ENCODE data around the gene PER1.
"Not testable (repeated sequence)": the region's sequence is repeated elsewhere in the genome, so short reads cannot be mapped to it uniquely, and the experiment has no call there.

Gene PER1

GRCh38 chr17:8122422-8122923 lies 29.7 kb downstream of the PER1 start:
- no peak for DNase-seq (ENCODE audit: low read depth in 1 of 2, low spot score in 1 of 2)

GRCh38 chr17:8121681-8122421 lies 30.4 kb downstream of the PER1 start:
- no peak for DNase-seq (ENCODE audit: low read depth in 1 of 2, low spot score in 1 of 2)

DNA sequence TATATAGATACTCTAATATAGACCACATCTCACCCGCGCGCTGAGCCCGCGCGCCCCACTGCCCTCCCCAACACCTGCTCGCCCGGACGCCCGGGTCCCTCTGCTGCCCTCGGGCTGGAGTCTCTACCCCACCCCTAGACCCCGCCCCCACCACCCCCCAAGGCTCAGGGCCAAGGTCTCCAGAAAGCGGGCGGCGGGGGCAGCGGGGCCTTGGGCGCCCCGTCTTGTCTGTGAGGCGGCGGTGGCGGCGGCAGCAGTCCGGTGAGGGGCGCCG lies 30.9 kb downstream of the PER1 start:
- DNase-seq (ENCODE audit: low read depth in 1 of 2, low spot score in 1 of 2), result no peak

- DNase-seq (ENCODE audit: low read depth in 1 of 2, low spot score in 1 of 2), result peak in 1 of 2 donors; percentile 57
These were observed 31.4 kb downstream of the PER1 start for GRCh38 chr17:8120520-8121406.

DNA sequence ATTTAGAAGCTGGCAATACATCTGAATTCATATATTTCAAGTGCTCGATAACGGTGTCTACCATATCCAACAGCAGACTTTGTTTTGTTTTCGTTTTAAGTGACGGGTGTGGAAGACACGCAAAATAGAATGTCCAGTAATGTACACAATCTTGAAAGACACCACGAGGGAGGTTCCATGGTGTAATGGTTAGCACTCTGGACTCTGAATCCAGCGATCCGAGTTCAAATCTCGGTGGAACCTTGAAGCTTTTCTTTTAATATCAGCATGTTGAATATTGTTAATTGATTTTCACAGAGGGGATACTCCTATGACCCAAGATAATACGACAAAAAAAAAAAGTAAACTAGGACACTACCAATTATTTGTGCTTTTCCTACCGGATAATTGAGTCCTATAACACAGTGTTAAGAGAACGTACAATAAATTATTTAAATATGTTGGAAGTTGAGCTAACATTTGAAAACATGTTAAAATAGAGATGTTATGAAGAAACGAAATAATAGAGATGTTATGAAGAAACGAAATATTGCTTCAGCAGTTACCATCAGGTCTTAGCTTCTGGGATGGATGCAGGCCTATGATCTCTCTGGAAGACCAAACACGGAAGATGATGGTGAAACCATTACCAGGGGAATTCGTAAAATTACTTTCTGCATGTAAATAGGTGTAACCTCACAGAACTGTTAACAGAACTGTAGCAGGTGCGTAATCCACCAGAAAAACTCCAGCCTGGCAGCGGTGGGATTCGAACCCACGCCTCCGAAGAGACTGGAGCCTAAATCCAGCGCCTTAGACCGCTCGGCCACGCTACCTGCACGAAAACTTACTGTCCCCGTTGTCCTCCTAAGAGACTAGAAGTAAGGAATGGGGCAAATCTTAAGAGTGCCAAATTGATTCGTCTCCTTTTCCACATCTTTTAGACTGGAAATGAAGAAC lies 32.4 kb downstream of the PER1 start:
- DNase-seq (ENCODE audit: low read depth in 1 of 2, low spot score in 1 of 2), result peak in 1 of 2 donors; percentile 71

DNA sequence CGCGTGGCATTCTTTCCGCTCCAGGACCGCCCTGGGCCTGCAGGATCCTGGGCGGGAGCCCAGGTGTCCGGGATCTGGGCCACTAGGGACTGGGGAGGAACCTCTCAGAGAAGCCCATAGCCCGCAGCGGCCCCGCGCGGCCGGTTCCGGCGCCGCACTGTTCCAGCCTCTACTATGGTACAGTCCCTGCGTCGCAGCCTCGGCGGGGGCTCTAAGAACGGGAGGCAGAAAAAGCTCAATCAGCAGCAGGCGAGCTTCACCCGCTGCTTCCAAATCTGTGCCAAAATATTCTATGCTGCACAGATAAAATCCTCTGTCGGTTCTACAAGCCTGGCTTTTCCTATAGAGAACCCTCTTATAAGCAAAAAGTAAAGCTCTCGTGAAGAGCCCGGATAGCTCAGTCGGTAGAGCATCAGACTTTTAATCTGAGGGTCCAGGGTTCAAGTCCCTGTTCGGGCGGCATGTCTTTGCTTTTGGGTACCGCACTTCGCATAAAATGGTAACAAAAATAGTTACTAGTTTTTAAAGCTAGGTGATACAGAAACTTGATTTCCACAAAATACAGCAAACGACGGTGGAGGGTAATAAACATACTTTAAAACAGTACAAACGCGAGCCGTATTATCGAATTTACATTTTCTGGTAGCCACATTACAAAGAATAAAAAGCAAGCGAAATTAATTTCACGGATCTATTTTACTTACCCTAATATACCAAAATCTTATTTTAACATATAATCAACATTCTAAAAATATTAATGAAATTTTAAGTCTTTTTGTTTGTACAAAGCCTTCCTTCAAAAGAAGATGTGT lies 33.2 kb downstream of the PER1 start:
- peak; percentile 61 to 75 for DNase-seq (ENCODE audit: low read depth in 1 of 2, low spot score in 1 of 2)

- no peak for DNase-seq (ENCODE audit: low read depth in 1 of 2, low spot score in 1 of 2)
These were observed 34.0 kb downstream of the PER1 start, which contains the start of gene ALOXE3 for GRCh38 chr17:8117980-8118768. TSS of gene ALOXE3 (minus strand) at chr17:8118514. CDS start at chr17:8117990, 524 bp downstream.

GRCh38 chr17:8117367-8117979 lies 34.7 kb downstream of the PER1 start:
- DNase-seq (ENCODE audit: low read depth in 1 of 2, low spot score in 1 of 2), result no peak

DNA sequence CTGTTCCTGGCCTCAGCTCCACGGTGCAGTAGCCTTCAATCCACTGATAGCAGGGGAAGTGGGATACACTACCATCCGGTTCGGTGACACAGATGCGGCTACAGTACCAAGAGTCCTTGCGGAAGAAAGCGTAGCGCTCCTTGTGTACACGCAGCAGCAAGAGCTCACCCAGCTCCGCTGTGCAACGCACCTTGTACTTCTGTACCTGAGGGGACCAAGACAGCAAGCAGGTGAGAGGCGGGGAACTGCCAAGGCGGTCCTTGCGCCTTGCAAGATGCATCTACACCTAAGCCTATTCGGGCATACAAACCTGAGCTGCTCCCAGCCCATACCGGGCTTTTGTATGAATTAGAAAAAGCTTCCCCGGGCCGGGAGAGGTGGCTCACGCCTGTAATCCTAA lies 35.4 kb downstream of the PER1 start:
- DNase-seq (ENCODE audit: low read depth in 1 of 2, low spot score in 1 of 2), result no peak

DNA sequence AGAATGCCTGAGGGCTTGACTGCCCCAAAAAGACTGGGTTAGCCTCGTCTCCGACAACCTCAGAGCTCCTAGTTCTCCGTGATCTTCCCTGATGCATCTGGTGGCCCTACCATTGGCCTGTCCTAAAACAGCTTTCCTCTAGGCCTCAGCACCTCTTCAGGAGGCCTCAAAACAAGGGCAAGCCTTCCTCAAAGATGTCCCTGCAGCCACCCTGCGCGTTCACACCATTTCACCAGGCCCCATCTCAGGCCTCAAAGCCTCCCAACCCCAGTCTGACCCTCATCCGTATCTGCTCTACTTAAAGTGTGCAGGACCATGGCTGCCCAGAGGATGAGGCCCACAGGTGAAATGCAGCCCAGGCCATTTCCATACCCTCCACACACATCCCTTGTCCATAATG lies 41.3 kb downstream of the PER1 start:
- DNase-seq (ENCODE audit: low read depth in 1 of 2, low spot score in 1 of 2), result no peak

- DNase-seq (ENCODE audit: low read depth in 1 of 2, low spot score in 1 of 2), result no peak
These were observed 41.8 kb downstream of the PER1 start for GRCh38 chr17:8110456-8110804.

DNA sequence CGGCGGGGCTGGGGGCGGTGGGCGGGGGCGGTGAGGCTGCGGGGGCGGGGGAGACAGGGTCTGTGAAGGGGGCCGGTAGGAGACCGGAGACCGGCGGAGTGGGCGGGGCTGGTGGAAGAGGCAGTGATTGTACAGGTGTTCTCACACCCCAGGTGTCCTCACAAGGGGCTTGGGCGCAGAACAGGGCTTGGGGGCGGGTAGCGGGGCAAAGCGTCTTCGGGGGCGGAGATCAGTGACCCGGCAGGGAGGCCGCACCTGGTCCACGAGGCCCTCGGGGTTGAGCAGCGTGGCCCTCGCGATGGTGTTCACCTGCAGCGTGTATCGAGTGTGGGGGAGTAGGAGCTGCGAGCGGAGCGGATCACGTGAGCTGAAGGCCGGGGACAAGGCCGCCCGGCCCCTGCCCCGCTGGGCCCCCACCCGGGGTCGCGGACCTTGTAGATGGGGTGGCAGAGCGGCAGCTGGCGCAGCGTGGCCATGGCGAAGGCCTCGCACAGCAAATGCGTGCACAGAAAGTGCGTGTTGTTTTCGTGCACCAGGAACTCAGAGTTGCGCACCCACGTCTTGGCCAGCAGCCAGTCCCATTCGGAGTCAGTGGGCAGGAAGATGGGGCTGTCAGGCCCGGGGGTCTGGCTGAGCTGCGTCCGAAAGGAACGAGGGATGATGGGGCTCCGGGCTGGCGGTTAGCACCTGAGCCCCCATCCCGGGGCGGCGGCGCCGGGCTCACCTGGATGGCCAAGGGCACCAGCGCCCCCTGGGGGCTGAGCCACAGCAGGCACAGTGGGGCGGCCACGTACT lies 42.3 kb downstream of the PER1 start:
- peak; percentile 70 to 73 for DNase-seq (ENCODE audit: low read depth in 1 of 2, low spot score in 1 of 2)

- no peak for DNase-seq (ENCODE audit: low read depth in 1 of 2, low spot score in 1 of 2)
These were observed 43.1 kb downstream of the PER1 start for GRCh38 chr17:8108972-8109660.

DNA sequence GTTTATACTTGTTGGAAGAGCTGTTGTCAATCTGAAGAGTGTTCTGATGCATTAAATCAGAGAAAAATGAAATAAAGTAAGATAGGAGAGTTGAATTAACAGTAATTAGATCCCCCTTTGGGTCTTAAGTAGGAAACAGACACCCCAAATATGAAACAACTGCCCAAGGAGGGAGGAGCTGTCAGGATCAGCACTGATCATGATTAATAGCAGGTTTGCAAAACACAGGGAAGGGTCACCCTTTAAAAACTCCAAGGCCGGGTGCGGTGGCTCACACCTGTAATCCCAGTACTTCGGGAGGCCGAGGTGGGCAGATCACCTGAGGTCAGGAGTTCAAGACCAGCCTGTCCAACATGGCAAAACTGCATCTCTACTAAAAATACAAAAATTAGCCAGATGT lies 45.2 kb downstream of the PER1 start:
- DNase-seq (ENCODE audit: low read depth in 1 of 2, low spot score in 1 of 2), result not testable (repeated sequence)

DNA sequence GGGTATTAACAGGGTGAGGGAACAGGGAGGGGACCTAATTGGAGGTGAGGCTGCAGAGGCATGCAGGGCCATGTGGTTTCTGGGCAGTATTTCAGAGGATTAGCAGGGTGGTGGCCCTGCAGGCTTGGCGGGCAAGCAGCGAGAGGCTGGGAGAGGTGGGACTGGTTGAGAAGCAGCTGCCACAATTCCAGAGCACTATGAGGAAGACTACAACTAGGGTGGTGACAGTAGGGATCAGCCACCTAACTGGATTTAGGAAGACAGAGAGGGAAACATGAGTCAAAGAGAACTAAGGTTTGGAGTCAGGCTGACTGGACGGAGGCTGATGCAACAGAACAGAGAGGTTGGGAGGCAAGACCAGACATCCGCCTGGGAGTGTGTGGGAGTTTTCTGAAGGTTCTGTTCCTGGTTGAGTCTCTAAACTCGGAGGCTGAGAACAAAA lies 46.2 kb downstream of the PER1 start:
- DNase-seq (ENCODE audit: low read depth in 1 of 2, low spot score in 1 of 2), result no peak

GRCh38 chr17:8104911-8105310 lies 47.3 kb downstream of the PER1 start:
- DNase-seq (ENCODE audit: low read depth in 1 of 2, low spot score in 1 of 2), result no peak

GRCh38 chr17:8103549-8103948 lies 48.7 kb downstream of the PER1 start:
- DNase-seq (ENCODE audit: low read depth in 1 of 2, low spot score in 1 of 2), result no peak

GRCh38 chr17:8101721-8102120 lies 50.5 kb downstream of the PER1 start:
- DNase-seq (ENCODE audit: low read depth in 1 of 2, low spot score in 1 of 2), result no peak
